ENCODE results near the gene TMEM45B. TPM values are rescaled to one million over a fixed set of nuclear protein-coding genes. Genes with fewer than 3 reads are reported as not detected.
"Not testable (repeated sequence)": the region's sequence is repeated elsewhere in the genome, so short reads cannot be mapped to it uniquely, and the experiment has no call there.

Gene TMEM45B
- total and polyA plus RNA-seq, 8 donors, result 0.51 to 3.1 (median 1.6) TPM

- no peaks in the 10 kb centered on the region for H3K9me3 ChIP-seq
- ATAC-seq (peak in 3 of 4 donors; percentile 28 to 64 (median 48)), FAIRE-seq (no peak), DNase-seq (no peak)
- no peak overlapping the region for H3K4me3 ChIP-seq
- WGBS, 2 donors, result 44 to 62% methylated on average over 3 of the region's 3 CpGs
- no peaks in the 10 kb centered on the region for H3K27me3 ChIP-seq
- H3K4me1 ChIP-seq, result no peaks in the 10 kb centered on the region
- peak in 1 of 4 donors; percentile 9 for TF ChIP-seq CTCF (IDR thresholded peaks at IDR 0.05)
- intact Hi-C loops (cut with DNase I), result no loop called here
- no peak overlapping the region for H3K27ac ChIP-seq
- H3K36me3 ChIP-seq, result no peaks in the 10 kb centered on the region
Observed at GRCh38 chr11:129785383-129786111, 30.1 kb upstream of the TMEM45B start.

- H3K4me3 ChIP-seq; intact Hi-C loops (cut with DNase I); H3K9me3 ChIP-seq; FAIRE-seq; H3K27ac ChIP-seq; H3K27me3 ChIP-seq; DNase-seq; H3K36me3 ChIP-seq; ATAC-seq; H3K4me1 ChIP-seq: not testable (repeated sequence)
- 37 to 48% methylated on average over 2 of the region's 2 CpGs for WGBS, 2 donors
Observed at GRCh38 chr11:129786112-129786416, 29.6 kb upstream of the TMEM45B start.

GRCh38 chr11:129787532-129788155 lies 28.0 kb upstream of the TMEM45B start:
- ATAC-seq (no peak), FAIRE-seq (no peak), DNase-seq (no peak)
- Histone ChIP-seq H3K36me3 (no peaks in the 10 kb centered on the region), H3K4me1 (no peaks in the 10 kb centered on the region), H3K4me3 (no peak overlapping the region), H3K27me3 (no peaks in the 10 kb centered on the region), H3K27ac (no peak overlapping the region), H3K9me3 (no peaks in the 10 kb centered on the region)
- 70 to 81% methylated on average over 2 of the region's 2 CpGs for WGBS, 2 donors
- no peak for TF ChIP-seq CTCF (IDR thresholded peaks at IDR 0.05)
- intact Hi-C loops (cut with DNase I), result no loop called here

GRCh38 chr11:129788278-129788677 lies 27.4 kb upstream of the TMEM45B start:
- intact Hi-C loops (cut with DNase I), result no loop called here
- Histone ChIP-seq H3K27me3 (no peaks in the 10 kb centered on the region), H3K9me3 (no peaks in the 10 kb centered on the region), H3K27ac (no peak overlapping the region), H3K36me3 (no peaks in the 10 kb centered on the region), H3K4me1 (no peaks in the 10 kb centered on the region), H3K4me3 (no peak overlapping the region)
- TF ChIP-seq CTCF (IDR thresholded peaks at IDR 0.05), result no peak
- no peak for ATAC-seq
- no peak for FAIRE-seq
- WGBS, 2 donors, result 51 to 62% methylated on average over 2 of the region's 2 CpGs
- no peak for DNase-seq

GRCh38 chr11:129790106-129790505 lies 25.5 kb upstream of the TMEM45B start:
- H3K4me1 ChIP-seq, result no peaks in the 10 kb centered on the region
- DNase-seq (no peak), ATAC-seq (no peak), FAIRE-seq (no peak)
- intact Hi-C loops (cut with DNase I), result no loop called here
- no peak for TF ChIP-seq CTCF (IDR thresholded peaks at IDR 0.05)
- H3K4me3 ChIP-seq, result no peak overlapping the region
- WGBS, 2 donors, result 71 to 80% methylated on average over 2 of the region's 2 CpGs
- no peaks in the 10 kb centered on the region for H3K36me3 ChIP-seq
- H3K27me3 ChIP-seq, result no peaks in the 10 kb centered on the region
- H3K9me3 ChIP-seq, result no peaks in the 10 kb centered on the region
- no peak overlapping the region for H3K27ac ChIP-seq

Data from pancreas (tissue), 10 donors.